CD4-positive, alpha-beta T cell (primary cell): ENCODE results near the gene RELCH. TPM values are rescaled to one million over a fixed set of nuclear protein-coding genes. Genes with fewer than 3 reads are reported as not detected.

Experiments
- ATAC-seq: fragments of 200-7000 bp; cut with Tn5 transposase; one replicate; pipeline ENCODE4 v1.10.0; 2022; ENCODE audit warnings: mild to moderate bottlenecking; ENCODE audit not compliant: poor library complexity
- CTCF ChIA-PET: fragments of 350-600 bp; sonication (Branson Sonifier 250); formaldehyde crosslinking; loops from one replicate; lab custom pipeline; 2021; ENCODE audit warnings: antibody characterized with exemption, inconsistent platforms; lab: Charles Lee
- POLR2A ChIA-PET: fragments of 350-600 bp; sonication (Branson Sonifier 250); formaldehyde crosslinking; loops from one replicate; lab custom pipeline; 2021; ENCODE audit warnings: antibody characterized with exemption, inconsistent platforms; lab: Charles Lee
- DNase-seq, 14 experiments: peaks; one replicate each; pipeline ENCODE4 v3.0.0-alpha.2; 2013 to 2020; ENCODE audit warnings: mixed read lengths in 2 of 14
- H3K27ac ChIP-seq, 2 donors: one replicate each; pipeline versions ENCODE4 v1.5.1 to v1.7.0; 2013; ENCODE audit warnings: low read length in 2 of 2, low read depth in 1 of 2, mild to moderate bottlenecking in 1 of 2
- H3K27me3 ChIP-seq, 2 experiments: 1 replicate in 1 of 2; 2 replicates in 1 of 2; pipeline versions ENCODE4 v1.6.1 to v1.7.0; 2013; ENCODE audit warnings: low read length in 2 of 2, control low read depth in 1 of 2, mild to moderate bottlenecking in 1 of 2, moderate library complexity in 1 of 2; ENCODE audit not compliant: insufficient read depth in 2 of 2, control insufficient read depth in 1 of 2
- H3K36me3 ChIP-seq: one replicate; pipeline ENCODE4 v1.6.1; 2013; ENCODE audit warnings: low read length, control low read depth; ENCODE audit not compliant: insufficient read depth
- H3K4me1 ChIP-seq: one replicate; pipeline ENCODE4 v1.6.1; 2013; ENCODE audit warnings: low read length, control low read depth; ENCODE audit not compliant: insufficient read depth
- H3K4me3 ChIP-seq: one replicate; pipeline ENCODE4 v1.5.1; 2013; ENCODE audit warnings: mild to moderate bottlenecking, low read length, moderate library complexity
- H3K9me3 ChIP-seq, 2 experiments: 1 replicate in 1 of 2; 2 replicates in 1 of 2; pipeline versions ENCODE4 v1.6.1 to v1.7.0; 2013; ENCODE audit warnings: low read length in 2 of 2, mild to moderate bottlenecking in 2 of 2, control low read depth in 1 of 2, moderate library complexity in 1 of 2; ENCODE audit not compliant: control insufficient read depth in 1 of 2, insufficient read depth in 1 of 2
- H3K27ac Mint-ChIP-seq: one replicate; pipeline ENCODE4 v1.8.0; 2020; ENCODE audit warnings: mixed read lengths
- H3K27me3 Mint-ChIP-seq: one replicate; pipeline ENCODE4 v1.8.0; 2021; ENCODE audit warnings: mixed read lengths
- H3K36me3 Mint-ChIP-seq: one replicate; pipeline ENCODE4 v1.8.0; 2021; ENCODE audit warnings: low read depth, mixed read lengths
- H3K4me1 Mint-ChIP-seq: one replicate; pipeline ENCODE4 v1.8.0; 2021; ENCODE audit warnings: low read depth, mixed read lengths
- H3K4me3 Mint-ChIP-seq: one replicate; pipeline ENCODE4 v1.8.0; 2020; ENCODE audit warnings: mild to moderate bottlenecking, mixed read lengths
- H3K9me3 Mint-ChIP-seq: one replicate; pipeline ENCODE4 v1.8.0; 2020; ENCODE audit warnings: mixed read lengths
- CTCF ChIP-seq: fragments of 200-600 bp; IDR thresholded peaks from one replicate; pipeline ENCODE4 v1.8.0; 2022; ENCODE audit warnings: antibody characterized with exemption, mild to moderate bottlenecking
- intact Hi-C, 2 experiments: fragments of 100-400 bp; cut with DNase I in 1 of 2; cut with micrococcal nuclease in 1 of 2; formaldehyde crosslinking; loops; one replicate each; pipeline versions ENCODE4 v1.15.1 to v1.9.0; 2023 to 2025; cut with DNase I, micrococcal nuclease
- total RNA-seq, 174 experiments: library from RNA in 2 of 174; stranded (reverse) in 2 of 174; gene quantifications; one replicate each; pipeline ENCODE4 v1.2.3 and lab custom pipeline; 2021 to 2026

RELCH gene
- total RNA-seq, 2 experiments from 2014 or later: 39.6 to 44.3 TPM

- H3K9me3 Mint-ChIP-seq: no peaks in the 10 kb centered on the region
- ChIA-PET POLR2A (interaction anchor here (2.1 kb wide), 1 partner anchor 61 kb away, joined by 17 read pairs; the partner anchor contains the start of genes PIGN and RELCH), CTCF (interaction anchor here (1.7 kb wide), 1 partner anchor 61 kb away, joined by 6 read pairs; the partner anchor contains the start of genes PIGN and RELCH)
- no peak overlapping the region for H3K27ac Mint-ChIP-seq
- H3K4me3 Mint-ChIP-seq: no peak overlapping the region
- no peak for ATAC-seq
- Histone ChIP-seq H3K27me3 (no peaks in the 10 kb centered on the region), H3K4me1 (no peaks in the 10 kb centered on the region), H3K4me3 (no peak overlapping the region), H3K9me3 (no peaks in the 10 kb centered on the region), H3K36me3 (peaks cover 28% of the 10 kb centered on the region), H3K27ac (no peak overlapping the region)
- TF ChIP-seq CTCF: no peak
- intact Hi-C loops: no loop called here
- DNase-seq: no peak
- H3K27me3 Mint-ChIP-seq: no peaks in the 10 kb centered on the region
- no peaks in the 10 kb centered on the region for H3K4me1 Mint-ChIP-seq
- peaks cover 25% of the 10 kb centered on the region for H3K36me3 Mint-ChIP-seq
Observed at GRCh38 chr18:62248313-62248712, 61.3 kb downstream of the RELCH start.

- intact Hi-C loops: loop anchor here (1.0 kb wide), 1 partner anchor 66 kb away; no protein-coding TSS in a partner anchor
- Histone ChIP-seq H3K4me1 (no peaks in the 10 kb centered on the region), H3K4me3 (no peak overlapping the region), H3K36me3 (peaks cover 26% of the 10 kb centered on the region), H3K27me3 (no peaks in the 10 kb centered on the region), H3K9me3 (no peaks in the 10 kb centered on the region), H3K27ac (no peak overlapping the region)
- ChIA-PET CTCF (interaction anchor here (0.9 to 1.9 kb wide), 7 partner anchors 9 to 70 kb away, joined by 4 to 6 read pairs (median 5); partner anchors contain the start of genes PIGN and RELCH), POLR2A (interaction anchor here (0.6 to 2.1 kb wide), 4 partner anchors 20 to 275 kb away, joined by 3 to 17 read pairs (median 4); partner anchors contain the start of genes PIGN and RELCH)
- Mint-ChIP-seq H3K27ac (no peak overlapping the region), H3K9me3 (no peaks in the 10 kb centered on the region), H3K4me1 (no peaks in the 10 kb centered on the region), H3K36me3 (peaks cover 20% of the 10 kb centered on the region), H3K27me3 (no peaks in the 10 kb centered on the region), H3K4me3 (no peak overlapping the region)
- peak; percentile 77 for ATAC-seq
- peak; percentile 35 to 85 (median 67) for DNase-seq
- TF ChIP-seq CTCF: peak; percentile 95
Observed at GRCh38 chr18:62249478-62250097, 62.5 kb downstream of the RELCH start.

- POLR2A ChIA-PET: interaction anchor here (0.6 to 2.1 kb wide), 2 partner anchors 63 to 274 kb away, joined by 3 to 17 read pairs; partner anchors contain the start of genes PIGN and RELCH
- H3K36me3 ChIP-seq: peaks cover 28% of the 10 kb centered on the region
- ATAC-seq: no peak
Observed at GRCh38 chr18:62250475-62250874, 63.4 kb downstream of the RELCH start.

More at GRCh38 chr18:62250475-62250874, 63.4 kb downstream of the RELCH start:
- DNase-seq: no peak
- intact Hi-C loops: no loop called here
- Histone ChIP-seq H3K9me3 (no peaks in the 10 kb centered on the region), H3K27me3 (no peaks in the 10 kb centered on the region), H3K4me3 (no peak overlapping the region), H3K27ac (no peak overlapping the region), H3K4me1 (no peaks in the 10 kb centered on the region)
- CTCF ChIA-PET: interaction anchor here (1.4 to 1.9 kb wide), 2 partner anchors 11 to 20 kb away, joined by 5 to 6 read pairs; no protein-coding TSS in a partner anchor
- peaks cover 20% of the 10 kb centered on the region for H3K36me3 Mint-ChIP-seq
- no peak overlapping the region for H3K4me3 Mint-ChIP-seq
- TF ChIP-seq CTCF: no peak
- H3K27me3 Mint-ChIP-seq: no peaks in the 10 kb centered on the region
- H3K27ac Mint-ChIP-seq: no peak overlapping the region
- H3K9me3 Mint-ChIP-seq: no peaks in the 10 kb centered on the region
- H3K4me1 Mint-ChIP-seq: no peaks in the 10 kb centered on the region
